Mesodermal cell (in vitro differentiated cells): ENCODE measurements around the gene NKD2.

Experiments
- H3K27ac ChIP-seq: 2 replicates; pipeline ENCODE4 v1.7.0; 2013; ENCODE audit warnings: mild to moderate bottlenecking, low read depth, low read length, moderate library complexity; ENCODE audit not compliant: severe bottlenecking
- H3K36me3 ChIP-seq: 2 replicates; pipeline ENCODE4 v1.7.1; 2013; ENCODE audit warnings: mild to moderate bottlenecking, low read length, moderate library complexity; ENCODE audit not compliant: control insufficient read depth, insufficient read depth
- H3K4me1 ChIP-seq: one replicate; pipeline ENCODE4 v1.7.1; 2013; ENCODE audit warnings: mild to moderate bottlenecking, low read length; ENCODE audit not compliant: insufficient read depth, control insufficient read depth, poor library complexity, severe bottlenecking
- H3K4me3 ChIP-seq: 2 replicates; pipeline ENCODE4 v1.7.0; 2013; ENCODE audit warnings: low read length, control low read depth, mild to moderate bottlenecking; ENCODE audit not compliant: insufficient read depth, poor library complexity, severe bottlenecking; ENCODE audit errors: extremely low read depth
- H3K9me3 ChIP-seq: 2 replicates; pipeline ENCODE4 v1.7.1; 2013; ENCODE audit warnings: mild to moderate bottlenecking, low read length, moderate library complexity; ENCODE audit not compliant: control insufficient read depth
- WGBS, 2 experiments: methylation state at CpG; one replicate each; pipeline ENCODE4 v1.1.5; 2013; ENCODE audit warnings: missing lambda C conversion rate in 2 of 2; ENCODE audit not compliant: insufficient coverage in 2 of 2; 5-methylcytosine and 5-hydroxymethylcytosine counted together

The NKD2 gene

DNA sequence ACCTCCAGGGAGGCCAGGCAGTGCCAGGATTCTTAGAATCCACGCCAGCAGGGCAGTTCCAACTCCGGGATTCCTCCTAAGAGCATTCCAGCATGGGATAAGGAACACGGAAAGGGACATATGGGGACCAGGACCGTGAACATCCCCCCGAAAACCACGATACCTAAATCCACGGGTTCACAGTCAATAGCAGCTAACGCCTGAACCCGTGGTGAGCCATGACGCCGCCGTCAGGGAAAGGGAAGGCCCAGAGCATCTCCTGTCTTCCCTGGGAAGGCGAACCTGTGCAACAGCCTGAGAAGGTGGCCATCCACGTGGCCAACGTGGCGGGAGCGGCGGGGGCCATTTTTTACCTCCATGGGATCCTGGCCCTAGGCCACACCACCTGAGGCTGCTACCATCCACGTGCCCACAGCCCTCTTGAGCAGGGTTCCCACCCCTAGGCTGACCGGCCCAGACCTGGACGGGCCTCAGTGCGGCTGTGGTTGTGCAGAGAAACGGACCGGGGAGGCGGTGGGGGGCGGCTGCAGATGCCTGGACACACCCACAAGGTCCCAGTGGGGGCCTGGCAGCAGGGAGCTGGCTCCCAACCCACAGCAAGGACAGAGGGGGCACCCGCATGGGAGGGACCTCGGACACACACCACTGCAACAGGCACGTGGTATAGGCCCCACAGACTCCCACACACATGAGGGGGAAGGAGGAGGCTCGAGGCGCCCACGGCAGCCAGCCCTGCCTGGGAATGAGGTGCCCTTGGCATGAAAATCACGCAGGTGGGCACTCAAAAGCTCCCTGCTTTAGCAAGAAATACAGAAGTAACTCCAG is 60.5 kb downstream of the NKD2 start:
- WGBS, 2 experiments = 94 to 98% methylated on average over 23 to 29 of the region's 33 CpGs
- Histone ChIP-seq H3K27ac (no peak overlapping the region), H3K4me3 (no peak overlapping the region), H3K4me1 (no peaks in the 10 kb centered on the region), H3K36me3 (peaks cover 17% of the 10 kb centered on the region), H3K9me3 (no peaks in the 10 kb centered on the region)

DNA sequence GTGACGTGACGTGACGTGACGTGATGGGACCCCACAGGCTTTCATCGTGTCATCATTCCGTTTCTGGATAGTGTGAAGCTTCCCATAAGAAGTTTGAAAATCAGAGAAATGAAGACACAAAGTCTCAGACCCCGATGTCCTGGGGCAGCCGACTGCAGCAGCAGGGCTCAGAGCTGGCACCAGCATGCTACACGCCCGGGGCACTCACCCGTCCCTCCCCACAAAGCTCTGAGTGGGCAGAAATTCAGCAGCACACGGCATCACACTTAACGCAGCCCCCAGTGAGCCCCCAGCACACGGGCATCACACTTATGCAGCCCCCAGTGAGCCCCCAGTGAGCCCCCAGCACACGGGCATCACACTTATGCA is 61.1 kb downstream of the NKD2 start:
- H3K4me1 ChIP-seq = no peaks in the 10 kb centered on the region
- peaks cover 13% of the 10 kb centered on the region for H3K36me3 ChIP-seq
- 99 to 100% methylated on average over 11 of the region's 15 CpGs for WGBS, 2 experiments
- H3K9me3 ChIP-seq = no peaks in the 10 kb centered on the region
- H3K27ac ChIP-seq = no peak overlapping the region
- H3K4me3 ChIP-seq = no peak overlapping the region

DNA sequence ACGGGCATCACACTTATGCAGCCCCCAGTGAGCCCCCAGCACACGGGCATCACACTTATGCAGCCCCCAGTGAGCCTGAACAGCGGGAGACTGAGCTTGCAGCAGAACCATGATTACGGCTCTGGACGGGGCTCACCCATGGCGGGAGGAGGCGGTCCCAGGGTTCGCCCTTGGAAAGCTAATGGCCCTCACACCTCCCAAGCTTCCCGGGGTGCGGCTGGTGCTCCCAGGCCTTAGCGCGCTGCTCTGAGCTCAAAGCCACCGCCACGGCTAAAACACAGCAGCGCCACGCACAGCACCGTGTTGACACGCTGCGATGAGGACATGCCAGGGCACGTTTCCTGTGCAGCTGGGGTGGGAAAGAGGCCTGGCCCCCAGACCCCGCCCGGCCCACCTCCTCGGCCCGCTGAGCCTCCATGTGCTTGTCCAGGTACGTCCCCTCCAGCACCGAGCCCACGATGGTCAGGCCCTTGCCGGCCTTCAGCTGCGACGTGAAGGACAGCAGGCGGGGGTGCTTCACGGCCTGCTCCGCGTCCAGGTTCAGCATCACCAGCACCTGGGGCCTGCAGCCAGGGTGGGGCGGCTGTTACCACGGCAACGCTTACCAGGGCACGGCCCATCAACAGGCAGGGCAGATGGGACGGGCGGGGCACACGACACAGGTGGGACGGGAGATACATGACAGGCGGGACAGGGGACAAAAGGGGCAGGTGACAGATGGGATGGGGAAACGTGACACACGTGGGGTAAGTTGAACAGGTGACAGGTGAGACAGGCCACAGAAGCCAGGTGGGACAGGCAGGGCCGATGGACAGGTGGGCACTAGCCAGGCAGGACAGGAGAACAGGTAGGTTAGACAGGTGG is 64.9 kb downstream of the NKD2 start:
- WGBS, 2 experiments = 92 to 94% methylated on average over 43 to 45 of the region's 46 CpGs
- Histone ChIP-seq H3K4me3 (no peak overlapping the region), H3K9me3 (no peaks in the 10 kb centered on the region), H3K36me3 (peaks cover 23% of the 10 kb centered on the region), H3K27ac (no peak overlapping the region), H3K4me1 (no peaks in the 10 kb centered on the region)

DNA sequence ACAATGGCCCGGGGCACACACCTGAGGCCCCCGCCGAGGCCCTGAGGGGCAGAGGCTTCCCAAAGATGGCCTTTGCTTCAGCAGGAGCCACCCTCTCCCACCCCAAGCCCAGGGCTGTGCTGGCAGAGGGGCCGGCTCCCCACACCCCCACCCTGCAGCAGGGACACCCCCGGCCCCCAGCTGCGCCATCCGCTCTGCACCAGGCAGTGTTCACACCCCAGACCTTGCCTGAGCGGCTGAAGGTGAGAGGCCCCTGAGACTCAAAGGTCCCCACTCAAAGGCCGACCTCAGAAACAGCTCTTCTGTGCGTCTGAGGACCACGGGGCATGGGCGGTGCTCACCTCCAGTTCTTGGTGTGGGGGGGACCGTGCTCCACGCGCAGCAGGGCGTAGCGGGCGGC is 65.6 kb downstream of the NKD2 start:
- Histone ChIP-seq H3K9me3 (no peaks in the 10 kb centered on the region), H3K27ac (no peak overlapping the region), H3K36me3 (peaks cover 26% of the 10 kb centered on the region), H3K4me3 (no peak overlapping the region), H3K4me1 (no peaks in the 10 kb centered on the region)
- WGBS, 2 experiments = 94 to 95% methylated on average over 15 to 18 of the region's 18 CpGs

DNA sequence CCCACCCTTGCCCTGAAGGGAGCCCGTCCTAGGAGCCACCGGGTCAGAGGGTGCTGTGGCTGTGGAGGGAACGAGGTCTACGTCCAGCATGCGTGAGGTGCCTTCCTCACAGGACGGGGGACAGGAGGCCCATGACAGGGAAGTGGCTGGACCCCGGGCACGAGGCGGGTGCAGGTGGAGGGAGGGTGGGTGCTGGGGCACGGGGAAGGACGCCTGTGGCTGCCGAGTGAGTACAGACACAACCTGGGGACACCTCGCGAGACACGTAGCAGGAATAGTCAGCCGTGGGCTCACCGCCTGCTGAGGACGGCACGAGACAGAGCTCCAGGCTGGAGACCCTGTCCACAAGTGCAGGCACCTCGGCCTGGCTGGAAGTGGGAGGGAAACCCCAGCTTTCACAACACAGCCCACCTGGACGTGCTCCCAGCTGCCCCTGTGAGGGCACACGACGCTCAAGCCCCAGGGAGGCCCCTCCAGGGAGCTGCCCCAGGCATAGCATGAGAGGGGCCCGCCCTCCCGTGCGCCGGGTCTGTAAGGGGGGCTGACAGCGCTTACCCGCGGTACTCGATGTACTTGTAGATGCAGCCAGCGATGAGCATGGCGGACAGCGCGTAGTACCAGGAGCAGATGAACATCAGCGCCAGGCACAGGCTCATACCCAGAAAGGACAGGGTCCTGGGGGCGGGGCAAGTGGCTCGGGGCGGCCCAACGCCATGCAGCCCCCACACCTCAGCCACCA is 66.4 kb downstream of the NKD2 start:
- Histone ChIP-seq H3K9me3 (no peaks in the 10 kb centered on the region), H3K27ac (no peak overlapping the region), H3K4me1 (no peaks in the 10 kb centered on the region), H3K4me3 (no peak overlapping the region), H3K36me3 (peaks cover 27% of the 10 kb centered on the region)
- 92 to 93% methylated on average over 35 to 37 of the region's 40 CpGs for WGBS, 2 experiments

DNA sequence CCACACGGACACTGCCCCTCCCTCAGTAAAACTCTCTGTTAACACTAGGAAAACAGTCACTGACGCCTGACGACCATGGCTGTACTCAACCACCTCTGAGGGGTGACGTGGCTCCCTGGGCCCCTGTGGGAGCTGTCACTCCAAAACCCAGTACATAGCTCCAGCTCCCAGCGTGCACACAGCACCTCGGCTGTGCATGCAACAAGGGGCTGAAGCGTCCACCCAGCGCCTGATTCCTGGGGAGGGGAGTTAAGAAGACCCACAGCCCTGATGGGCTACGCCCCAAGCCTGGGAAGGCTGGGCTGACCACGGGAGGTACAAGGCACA is 66.9 kb downstream of the NKD2 start:
- Histone ChIP-seq H3K4me1 (peaks cover 4% of the 10 kb centered on the region), H3K27ac (no peak overlapping the region), H3K4me3 (no peak overlapping the region), H3K9me3 (no peaks in the 10 kb centered on the region), H3K36me3 (peaks cover 27% of the 10 kb centered on the region)
- 86 to 92% methylated on average over 7 to 9 of the region's 10 CpGs for WGBS, 2 experiments

DNA sequence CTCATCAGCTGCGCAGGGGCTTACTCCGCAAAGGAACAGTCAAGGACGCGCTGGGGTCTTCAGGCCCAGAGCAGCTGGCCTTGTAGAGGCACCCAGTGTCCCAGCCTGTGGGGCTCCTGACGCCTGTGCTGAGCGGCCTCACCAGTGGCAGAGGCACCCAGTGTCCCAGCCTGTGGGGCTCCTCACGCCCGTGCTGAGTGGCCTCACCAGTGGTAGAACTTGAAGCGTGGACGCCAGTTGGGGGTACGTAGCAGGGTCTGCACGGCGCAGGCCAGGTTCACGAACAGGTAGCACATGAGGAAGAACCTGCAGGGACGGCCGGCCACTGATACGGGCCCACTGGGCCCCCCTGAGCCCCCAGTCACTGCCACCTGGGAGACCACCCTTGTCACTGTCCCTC is 67.3 kb downstream of the NKD2 start:
- H3K4me1 ChIP-seq = peaks cover 4% of the 10 kb centered on the region
- H3K27ac ChIP-seq = no peak overlapping the region
- WGBS, 2 experiments = 93 to 96% methylated on average over 17 of the region's 17 CpGs
- H3K9me3 ChIP-seq = no peaks in the 10 kb centered on the region
- H3K36me3 ChIP-seq = peaks cover 27% of the 10 kb centered on the region
- H3K4me3 ChIP-seq = no peak overlapping the region

DNA sequence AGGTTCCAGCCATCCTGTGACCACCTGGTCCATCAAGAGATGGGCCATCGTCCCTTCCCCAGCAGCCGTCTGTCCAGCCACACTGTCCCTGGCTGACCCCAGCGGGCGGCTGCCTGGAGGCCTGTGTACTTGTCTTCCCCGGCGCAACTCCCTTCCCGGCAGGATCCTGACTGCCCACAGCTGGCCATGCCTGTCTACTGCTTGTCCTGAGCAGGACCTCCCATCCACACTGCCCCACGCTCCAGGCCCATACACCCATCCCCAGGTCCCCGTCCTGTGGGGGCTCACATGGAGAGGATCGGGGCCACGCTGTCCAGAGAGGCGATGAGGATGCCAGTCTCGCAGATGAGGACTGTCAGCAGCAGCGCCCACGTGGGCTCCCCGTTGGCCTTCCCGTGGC is 67.8 kb downstream of the NKD2 start:
- Histone ChIP-seq H3K27ac (no peak overlapping the region), H3K4me3 (no peak overlapping the region), H3K4me1 (peaks cover 4% of the 10 kb centered on the region), H3K36me3 (peaks cover 27% of the 10 kb centered on the region), H3K9me3 (no peaks in the 10 kb centered on the region)
- WGBS, 2 experiments = 92 to 95% methylated on average over 16 of the region's 17 CpGs

DNA sequence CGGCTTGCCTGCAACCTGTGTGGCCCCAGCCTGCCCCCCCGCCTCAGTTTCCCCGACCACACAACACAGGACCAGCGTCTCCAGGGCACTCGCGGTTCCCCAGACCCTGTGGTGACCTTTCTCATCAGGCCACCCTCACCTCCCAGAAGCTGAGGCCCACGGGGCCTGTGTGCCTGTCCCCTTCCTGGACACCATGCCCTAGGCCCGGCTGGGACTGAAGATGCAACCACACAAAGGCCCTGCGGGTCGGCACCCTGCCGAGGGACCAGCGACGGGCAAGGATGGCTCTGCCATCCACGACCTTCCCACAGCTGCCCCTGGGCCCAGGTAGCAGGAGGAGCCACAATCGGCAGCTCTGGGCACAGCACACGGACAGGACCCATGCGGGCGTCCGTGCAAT is 68.4 kb downstream of the NKD2 start:
- Histone ChIP-seq H3K4me1 (peaks cover 4% of the 10 kb centered on the region), H3K27ac (no peak overlapping the region), H3K4me3 (no peak overlapping the region), H3K9me3 (no peaks in the 10 kb centered on the region), H3K36me3 (peaks cover 27% of the 10 kb centered on the region)
- WGBS, 2 experiments = 95% methylated on average over 14 to 16 of the region's 19 CpGs

DNA sequence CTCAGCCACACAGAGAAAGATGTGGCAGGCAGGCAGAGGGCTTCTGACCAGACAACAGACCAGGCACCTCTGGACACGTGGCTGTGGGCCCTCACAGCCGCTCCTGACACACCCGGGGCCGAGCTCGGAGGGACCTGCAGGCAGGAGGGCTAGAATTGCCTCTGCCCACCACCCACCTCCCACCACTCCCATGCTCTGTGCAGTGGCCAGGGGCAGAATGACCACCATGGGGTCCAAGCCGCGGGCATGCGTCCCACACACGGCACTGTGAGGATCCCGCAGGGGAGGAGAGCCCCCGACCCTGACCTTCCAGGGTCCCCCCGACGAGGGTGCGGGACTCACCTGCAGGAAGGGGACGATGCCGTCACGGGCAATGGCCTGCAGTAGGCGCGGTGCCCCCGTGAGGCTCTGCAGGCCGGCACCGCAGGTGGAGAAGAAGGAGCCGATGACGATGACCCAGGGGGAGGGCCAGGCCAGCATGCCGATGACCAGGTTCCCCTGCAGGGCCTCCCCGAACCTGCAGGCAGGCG is 69.0 kb downstream of the NKD2 start:
- Histone ChIP-seq H3K4me3 (no peak overlapping the region), H3K27ac (no peak overlapping the region), H3K9me3 (no peaks in the 10 kb centered on the region), H3K36me3 (peaks cover 27% of the 10 kb centered on the region), H3K4me1 (peaks cover 4% of the 10 kb centered on the region)
- WGBS, 2 experiments = 95 to 96% methylated on average over 24 to 27 of the region's 27 CpGs
